ENCODE results near the gene TMEFF1. TPM values are rescaled to one million over a fixed set of nuclear protein-coding genes. Genes with fewer than 3 reads are reported as not detected.

The TMEFF1 gene
- total and polyA plus RNA-seq, 8 donors = 0.05 to 0.92 TPM; not detected in 6

DNA sequence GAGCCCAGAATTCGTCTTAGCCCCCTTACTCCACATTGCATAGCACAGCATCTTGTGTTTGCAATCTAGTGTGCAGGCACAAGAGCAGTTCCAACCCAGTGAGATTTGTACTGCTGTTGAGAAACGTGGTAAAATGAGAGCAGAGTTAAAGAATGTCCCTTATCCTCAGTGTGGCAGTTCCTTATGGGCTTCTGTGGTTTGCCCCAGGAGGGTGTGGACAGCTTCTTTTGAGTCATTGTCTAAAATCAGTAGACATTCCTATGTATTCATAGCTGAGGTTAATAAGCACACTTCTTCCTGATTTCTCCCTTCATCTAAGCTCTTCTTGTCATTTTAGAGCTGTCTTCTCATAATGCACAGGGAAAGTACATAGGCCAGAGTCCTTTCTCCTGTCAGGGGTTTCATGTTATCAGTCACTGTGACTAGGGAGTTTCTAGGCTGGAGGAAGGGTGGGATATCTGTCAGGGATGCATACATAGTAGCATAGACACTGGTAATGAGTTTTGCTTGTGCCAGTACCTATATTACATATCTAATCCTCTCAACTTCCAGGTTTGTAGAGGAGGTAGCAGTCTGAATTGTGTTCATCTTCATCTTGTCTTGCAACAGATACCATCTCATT, 102.9 kb downstream of the TMEFF1 start:
- Histone ChIP-seq H3K4me1 (peaks cover 0 to 6% (median 0%) of the 10 kb centered on the region in 4 donors), H3K9me3 (no peaks in the 10 kb centered on the region), H3K27ac (no peak overlapping the region), H3K36me3 (peaks cover 0 to 11% (median 0%) of the 10 kb centered on the region in 4 donors), H3K4me3 (no peak overlapping the region), H3K27me3 (no peaks in the 10 kb centered on the region)
- TF ChIP-seq, protein P1, sequence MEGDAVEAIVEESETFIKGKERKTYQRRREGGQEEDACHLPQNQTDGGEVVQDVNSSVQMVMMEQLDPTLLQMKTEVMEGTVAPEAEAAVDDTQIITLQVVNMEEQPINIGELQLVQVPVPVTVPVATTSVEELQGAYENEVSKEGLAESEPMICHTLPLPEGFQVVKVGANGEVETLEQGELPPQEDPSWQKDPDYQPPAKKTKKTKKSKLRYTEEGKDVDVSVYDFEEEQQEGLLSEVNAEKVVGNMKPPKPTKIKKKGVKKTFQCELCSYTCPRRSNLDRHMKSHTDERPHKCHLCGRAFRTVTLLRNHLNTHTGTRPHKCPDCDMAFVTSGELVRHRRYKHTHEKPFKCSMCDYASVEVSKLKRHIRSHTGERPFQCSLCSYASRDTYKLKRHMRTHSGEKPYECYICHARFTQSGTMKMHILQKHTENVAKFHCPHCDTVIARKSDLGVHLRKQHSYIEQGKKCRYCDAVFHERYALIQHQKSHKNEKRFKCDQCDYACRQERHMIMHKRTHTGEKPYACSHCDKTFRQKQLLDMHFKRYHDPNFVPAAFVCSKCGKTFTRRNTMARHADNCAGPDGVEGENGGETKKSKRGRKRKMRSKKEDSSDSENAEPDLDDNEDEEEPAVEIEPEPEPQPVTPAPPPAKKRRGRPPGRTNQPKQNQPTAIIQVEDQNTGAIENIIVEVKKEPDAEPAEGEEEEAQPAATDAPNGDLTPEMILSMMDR (IDR thresholded peaks at IDR 0.05) = no peak
- TF ChIP-seq EP300 (IDR thresholded peaks at IDR 0.05) = no peak
- TF ChIP-seq POLR2A (IDR thresholded peaks at IDR 0.05) = no peak
- TF ChIP-seq POLR2AphosphoS5 (IDR thresholded peaks at IDR 0.05) = no peak
- DNase-seq = no peak
- intact Hi-C loops (cut with DNase I; ENCODE audit: low total_unique reads) = no loop called here
- WGBS, 5 donors = 69 to 80% (median 70%) methylated on average over 2 of the region's 2 CpGs

DNA sequence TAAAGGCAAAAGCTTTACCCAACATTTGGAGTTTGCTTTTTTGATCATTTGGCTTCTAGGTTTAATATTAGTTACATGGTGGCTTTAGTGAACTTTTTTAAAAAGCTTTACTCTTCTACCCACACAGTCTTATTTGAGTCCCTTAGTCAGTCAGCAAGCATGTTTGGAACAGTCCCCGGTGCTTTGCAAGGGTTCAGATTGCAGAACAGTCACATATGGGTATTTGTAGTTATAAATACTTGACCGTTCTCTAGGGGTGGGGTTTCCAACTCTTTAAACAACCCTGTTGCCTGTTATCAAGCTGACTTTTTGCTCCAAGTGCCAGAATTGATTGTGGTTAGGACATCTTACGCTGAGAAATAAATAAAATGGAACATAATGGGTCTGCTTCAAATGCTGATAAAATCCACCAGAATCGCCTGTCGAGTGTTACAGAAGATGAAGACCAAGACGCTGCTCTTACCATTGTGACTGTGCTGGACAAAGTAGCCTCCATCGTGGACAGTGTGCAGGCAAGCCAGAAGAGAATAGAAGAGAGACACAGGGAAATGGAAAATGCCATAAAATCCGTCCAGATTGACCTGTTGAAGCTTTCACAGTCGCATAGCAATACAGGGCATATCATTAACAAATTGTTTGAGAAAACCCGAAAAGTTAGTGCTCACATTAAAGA, 105.0 kb downstream of the TMEFF1 start, which contains the start of gene CAVIN4:
TSS of gene CAVIN4 (plus strand) at position 304 of the 673 bp plus-strand sequence. CDS start at position 369, 65 bp downstream.
- no peak within 1 kb of the TSS for H3K27ac ChIP-seq
- peaks cover 0 to 6% (median 0%) of the 10 kb centered on the region in 4 donors for H3K4me1 ChIP-seq
- no peak for TF ChIP-seq POLR2A (IDR thresholded peaks at IDR 0.05)
- TF ChIP-seq EP300 (IDR thresholded peaks at IDR 0.05) = no peak
- no peak for TF ChIP-seq POLR2AphosphoS5 (IDR thresholded peaks at IDR 0.05)
- TF ChIP-seq, protein P1 (IDR thresholded peaks at IDR 0.05) = no peak
- 41 to 66% (median 55%) methylated on average over 10 of the region's 10 CpGs for WGBS, 5 donors
- intact Hi-C loops (cut with DNase I; ENCODE audit: low total_unique reads) = no loop called here
- DNase-seq = no peak
- H3K27me3 ChIP-seq = no peaks in the 10 kb centered on the region
- H3K9me3 ChIP-seq = no peaks in the 10 kb centered on the region
- H3K36me3 ChIP-seq = peaks cover 0 to 11% (median 0%) of the 10 kb centered on the region in 4 donors
- H3K4me3 ChIP-seq = no peak within 1 kb of the TSS

DNA sequence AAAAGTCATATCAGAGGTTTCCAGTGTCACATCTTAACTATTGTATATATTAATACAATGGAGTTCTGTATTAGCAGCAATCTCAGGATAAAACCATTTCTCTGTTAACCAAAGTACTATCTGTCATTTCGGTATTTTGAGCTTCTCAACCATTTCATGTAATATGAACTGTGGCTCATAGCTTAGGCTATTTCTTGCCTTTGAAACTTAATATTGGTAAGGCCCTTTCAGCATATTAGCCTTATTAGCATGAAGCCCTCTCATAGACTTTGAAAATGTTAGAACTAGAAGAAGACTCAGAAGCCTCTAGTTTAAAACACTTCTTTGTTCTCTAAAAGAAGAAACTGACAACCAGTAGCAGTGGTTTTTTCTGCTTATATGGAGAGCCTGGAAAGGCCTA, 105.7 kb downstream of the TMEFF1 start:
- Histone ChIP-seq H3K27me3 (no peaks in the 10 kb centered on the region), H3K4me3 (no peak overlapping the region), H3K36me3 (peaks cover 0 to 11% (median 0%) of the 10 kb centered on the region in 4 donors), H3K27ac (no peak overlapping the region), H3K9me3 (no peaks in the 10 kb centered on the region), H3K4me1 (peaks cover 0 to 6% (median 0%) of the 10 kb centered on the region in 4 donors)
- no peak for DNase-seq
- intact Hi-C loops (cut with DNase I; ENCODE audit: low total_unique reads) = no loop called here
- WGBS, 5 donors = 73 to 98% (median 83%) methylated on average over 1 of the region's 1 CpG
- TF ChIP-seq POLR2AphosphoS5 (IDR thresholded peaks at IDR 0.05) = no peak
- no peak for TF ChIP-seq POLR2A (IDR thresholded peaks at IDR 0.05)
- TF ChIP-seq EP300 (IDR thresholded peaks at IDR 0.05) = no peak
- TF ChIP-seq, protein P1 (IDR thresholded peaks at IDR 0.05) = no peak

DNA sequence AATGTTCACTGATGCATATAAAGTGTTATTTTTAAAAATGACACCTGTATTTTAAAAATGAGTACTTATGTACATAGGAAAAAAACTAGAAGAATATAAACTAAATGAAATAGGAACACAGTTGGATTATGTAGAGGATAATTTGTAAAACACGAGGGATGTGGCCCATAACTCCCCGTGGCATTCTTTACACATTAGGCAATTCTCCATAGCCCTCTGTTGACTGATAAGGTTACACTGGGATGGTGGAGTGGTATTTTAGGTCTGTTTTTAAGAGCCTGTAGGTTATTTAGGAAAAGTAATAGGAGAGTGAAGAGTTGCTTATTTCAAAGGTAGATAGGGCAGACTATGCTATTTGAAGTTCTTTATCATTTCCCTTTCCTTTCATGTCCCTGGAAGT, 106.7 kb downstream of the TMEFF1 start:
- no peaks in the 10 kb centered on the region for H3K27me3 ChIP-seq
- peaks cover 0 to 6% (median 0%) of the 10 kb centered on the region in 4 donors for H3K4me1 ChIP-seq
- H3K4me3 ChIP-seq = no peak overlapping the region
- H3K36me3 ChIP-seq = peaks cover 0 to 10% (median 0%) of the 10 kb centered on the region in 4 donors
- H3K27ac ChIP-seq = no peak overlapping the region
- intact Hi-C loops (cut with DNase I; ENCODE audit: low total_unique reads) = no loop called here
- no peak for TF ChIP-seq EP300 (IDR thresholded peaks at IDR 0.05)
- TF ChIP-seq, protein P1 (IDR thresholded peaks at IDR 0.05) = no peak
- TF ChIP-seq POLR2A (IDR thresholded peaks at IDR 0.05) = no peak
- TF ChIP-seq POLR2AphosphoS5 (IDR thresholded peaks at IDR 0.05) = no peak
- DNase-seq = no peak
- 67 to 79% (median 75%) methylated on average over 2 of the region's 2 CpGs for WGBS, 5 donors
- H3K9me3 ChIP-seq = no peaks in the 10 kb centered on the region
